Tibial artery (tissue), 4 donors: ENCODE results near the gene MRPL12.
"Not testable (repeated sequence)": the region's sequence is repeated elsewhere in the genome, so short reads cannot be mapped to it uniquely, and the experiment has no call there.

Experiments
- DNase-seq, 2 donors: peaks; one replicate each; pipeline ENCODE4 v3.0.0-alpha.2; 2019
- H3K27ac ChIP-seq, 2 donors: fragments of 200-600 bp; sonication (generic) in 1 of 2; 1 replicate in 1 of 2; 2 replicates in 1 of 2; pipeline ENCODE4 v1.5.1; 2018 to 2019; ENCODE audit warnings: mild to moderate bottlenecking in 1 of 2
- H3K27me3 ChIP-seq, 2 donors: fragments of 200-600 bp; sonication (generic) in 1 of 2; one replicate each; pipeline versions ENCODE4 v1.5.1 to v1.6.0; 2016 to 2019
- H3K36me3 ChIP-seq, 3 donors: fragments of 200-600 bp; sonication (generic) in 2 of 3; one replicate each; pipeline ENCODE4 v1.5.1; 2016 to 2019; ENCODE audit warnings: mild to moderate bottlenecking in 2 of 3
- H3K4me1 ChIP-seq, 4 donors: fragments of 200-600 bp; sonication (generic) in 2 of 4; 1 replicate in 3 of 4; 2 replicates in 1 of 4; pipeline ENCODE4 v1.5.1; 2016 to 2019
- H3K4me3 ChIP-seq, 2 donors: fragments of 200-600 bp; sonication (generic) in 1 of 2; 1 replicate in 1 of 2; 2 replicates in 1 of 2; pipeline ENCODE4 v1.5.1; 2018 to 2019; ENCODE audit warnings: mild to moderate bottlenecking in 2 of 2
- H3K9me3 ChIP-seq, 3 donors: fragments of 200-600 bp; sonication (generic) in 1 of 3; one replicate each; pipeline ENCODE4 v1.5.1; 2016 to 2019
- intact Hi-C: fragments of 100-400 bp; cut with DNase I; formaldehyde crosslinking; loops from one replicate; pipeline ENCODE4 v1.15.0; 2023; ENCODE audit warnings: low total_unique reads
- TF ChIP-seq, protein P1 (sequence below), 2 experiments: fragments of 200-600 bp in 1 of 2; fragments of 450-650 bp in 1 of 2; IDR thresholded peaks; one replicate each; pipeline ENCODE4 v1.5.1; 2017 to 2019; ENCODE audit warnings: antibody characterized with exemption in 2 of 2, mild to moderate bottlenecking in 1 of 2, moderate library complexity in 1 of 2

The MRPL12 gene

DNA sequence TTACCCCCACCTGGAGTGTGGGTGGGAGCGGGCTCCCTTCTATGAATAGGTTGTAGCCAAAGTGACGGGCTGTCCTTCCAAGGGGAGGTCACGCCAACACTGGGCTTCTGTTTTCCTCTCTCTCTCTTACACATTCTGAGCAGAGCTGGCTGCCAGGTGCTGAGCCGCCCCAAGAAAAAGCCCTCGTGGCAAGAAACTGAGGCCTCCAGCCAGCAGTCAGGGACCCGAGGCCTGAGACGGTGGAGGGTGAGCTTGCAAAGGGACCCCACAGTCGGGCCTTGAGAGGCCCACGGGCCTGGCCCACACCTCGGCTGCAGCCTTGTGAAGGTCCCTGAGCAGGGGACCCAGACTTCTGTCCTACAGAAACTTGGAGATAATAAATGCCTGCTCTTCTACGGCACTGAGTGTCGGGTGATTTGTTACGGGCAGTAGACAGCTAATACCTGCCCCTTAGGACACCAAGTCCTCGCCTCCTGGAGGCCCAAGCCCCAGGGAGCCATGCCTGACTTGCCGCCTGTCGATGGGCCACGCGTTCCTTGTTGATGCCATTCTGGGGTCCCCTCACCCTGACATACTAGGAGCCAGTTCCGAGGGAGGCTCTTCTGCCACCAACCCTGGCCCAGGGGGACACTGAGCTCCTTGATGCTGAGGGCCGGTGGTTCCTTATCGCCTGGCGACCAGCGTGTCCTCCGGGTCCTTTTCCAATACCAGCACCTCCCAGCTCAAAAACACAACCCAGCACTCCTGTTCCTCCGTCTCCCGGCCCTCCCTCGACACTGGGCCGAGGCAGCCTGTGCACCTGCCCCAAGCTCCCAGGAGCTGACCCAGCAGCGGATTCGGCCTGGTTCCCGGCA is 35.0 kb downstream of the MRPL12 start:
- intact Hi-C loops, result no loop called here

DNA sequence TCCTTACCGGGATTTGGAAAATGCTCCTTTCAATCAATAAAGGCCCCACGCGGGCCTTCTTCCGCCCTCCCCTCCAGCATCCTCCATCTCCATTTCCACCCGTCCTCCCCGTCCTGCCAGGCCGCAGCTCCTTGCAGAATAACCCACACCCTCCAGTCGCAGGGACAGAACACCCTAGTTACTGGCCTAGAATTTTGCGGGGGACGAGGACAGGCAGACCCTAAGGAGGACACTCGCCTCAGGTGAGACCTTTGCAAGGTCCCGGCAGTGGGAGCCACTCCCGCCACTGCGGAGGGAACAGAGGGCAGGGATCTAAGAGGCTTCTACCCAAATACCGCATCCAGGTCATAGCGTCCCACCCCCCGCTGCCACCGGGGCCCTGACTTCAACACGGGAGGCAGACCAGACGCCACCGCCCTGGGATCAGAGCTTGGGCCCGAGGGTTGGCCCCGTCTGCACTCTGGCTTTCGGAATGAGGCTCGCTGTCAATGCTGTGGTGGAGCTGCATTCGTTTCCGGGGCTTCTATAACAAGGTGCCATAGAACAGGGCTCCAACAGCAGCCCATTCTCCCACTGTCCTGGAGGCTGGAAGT is 35.7 kb downstream of the MRPL12 start:
- no peak overlapping the region for H3K27ac ChIP-seq
- H3K4me1 ChIP-seq, result peaks cover 0 to 19% (median 7%) of the 10 kb centered on the region in 4 donors
- DNase-seq, result no peak
- no peaks in the 10 kb centered on the region for H3K9me3 ChIP-seq
- intact Hi-C loops, result no loop called here
- H3K4me3 ChIP-seq, result no peak overlapping the region
- TF ChIP-seq, protein P1, sequence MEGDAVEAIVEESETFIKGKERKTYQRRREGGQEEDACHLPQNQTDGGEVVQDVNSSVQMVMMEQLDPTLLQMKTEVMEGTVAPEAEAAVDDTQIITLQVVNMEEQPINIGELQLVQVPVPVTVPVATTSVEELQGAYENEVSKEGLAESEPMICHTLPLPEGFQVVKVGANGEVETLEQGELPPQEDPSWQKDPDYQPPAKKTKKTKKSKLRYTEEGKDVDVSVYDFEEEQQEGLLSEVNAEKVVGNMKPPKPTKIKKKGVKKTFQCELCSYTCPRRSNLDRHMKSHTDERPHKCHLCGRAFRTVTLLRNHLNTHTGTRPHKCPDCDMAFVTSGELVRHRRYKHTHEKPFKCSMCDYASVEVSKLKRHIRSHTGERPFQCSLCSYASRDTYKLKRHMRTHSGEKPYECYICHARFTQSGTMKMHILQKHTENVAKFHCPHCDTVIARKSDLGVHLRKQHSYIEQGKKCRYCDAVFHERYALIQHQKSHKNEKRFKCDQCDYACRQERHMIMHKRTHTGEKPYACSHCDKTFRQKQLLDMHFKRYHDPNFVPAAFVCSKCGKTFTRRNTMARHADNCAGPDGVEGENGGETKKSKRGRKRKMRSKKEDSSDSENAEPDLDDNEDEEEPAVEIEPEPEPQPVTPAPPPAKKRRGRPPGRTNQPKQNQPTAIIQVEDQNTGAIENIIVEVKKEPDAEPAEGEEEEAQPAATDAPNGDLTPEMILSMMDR (IDR thresholded peaks at IDR 0.05), result no peak
- peaks cover 0 to 58% of the 10 kb centered on the region in 2 donors for H3K27me3 ChIP-seq
- H3K36me3 ChIP-seq, result no peaks in the 10 kb centered on the region

More for the DNA sequence above, 35.0 kb downstream of the MRPL12 start:
- H3K36me3 ChIP-seq, result no peaks in the 10 kb centered on the region
- peaks cover 0 to 62% of the 10 kb centered on the region in 2 donors for H3K27me3 ChIP-seq
- H3K27ac ChIP-seq, result no peak overlapping the region
- no peak overlapping the region for H3K4me3 ChIP-seq
- TF ChIP-seq, protein P1 (IDR thresholded peaks at IDR 0.05), result no peak
- peaks cover 0 to 21% (median 10%) of the 10 kb centered on the region in 4 donors for H3K4me1 ChIP-seq
- DNase-seq, result no peak
- no peaks in the 10 kb centered on the region for H3K9me3 ChIP-seq

DNA sequence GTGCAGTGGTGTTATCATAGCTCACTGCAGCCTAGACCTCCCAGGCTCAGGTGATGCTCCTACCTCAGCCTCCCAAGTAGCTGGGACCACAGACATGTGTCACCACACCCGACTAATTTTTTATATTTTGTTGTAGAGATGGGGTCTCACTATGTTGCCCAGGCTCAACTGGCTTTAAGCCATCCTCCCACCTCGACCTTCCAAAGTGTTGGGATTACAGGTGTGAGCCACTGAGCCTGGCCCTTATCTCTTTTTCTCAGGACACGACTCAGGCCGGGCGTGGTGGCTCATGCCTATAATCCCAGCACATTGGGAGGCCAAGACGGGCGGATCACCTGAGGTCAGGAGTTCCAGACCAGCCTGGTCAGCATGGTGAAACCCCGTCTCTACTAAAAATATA is 36.4 kb downstream of the MRPL12 start:
- H3K36me3 ChIP-seq, H3K9me3 ChIP-seq, DNase-seq, intact Hi-C loops, H3K4me3 ChIP-seq, H3K27ac ChIP-seq: not testable (repeated sequence)
- H3K27me3 ChIP-seq, result peaks cover 0 to 51% of the 10 kb centered on the region in 2 donors
- peaks cover 0 to 15% (median 4%) of the 10 kb centered on the region in 4 donors for H3K4me1 ChIP-seq

DNA sequence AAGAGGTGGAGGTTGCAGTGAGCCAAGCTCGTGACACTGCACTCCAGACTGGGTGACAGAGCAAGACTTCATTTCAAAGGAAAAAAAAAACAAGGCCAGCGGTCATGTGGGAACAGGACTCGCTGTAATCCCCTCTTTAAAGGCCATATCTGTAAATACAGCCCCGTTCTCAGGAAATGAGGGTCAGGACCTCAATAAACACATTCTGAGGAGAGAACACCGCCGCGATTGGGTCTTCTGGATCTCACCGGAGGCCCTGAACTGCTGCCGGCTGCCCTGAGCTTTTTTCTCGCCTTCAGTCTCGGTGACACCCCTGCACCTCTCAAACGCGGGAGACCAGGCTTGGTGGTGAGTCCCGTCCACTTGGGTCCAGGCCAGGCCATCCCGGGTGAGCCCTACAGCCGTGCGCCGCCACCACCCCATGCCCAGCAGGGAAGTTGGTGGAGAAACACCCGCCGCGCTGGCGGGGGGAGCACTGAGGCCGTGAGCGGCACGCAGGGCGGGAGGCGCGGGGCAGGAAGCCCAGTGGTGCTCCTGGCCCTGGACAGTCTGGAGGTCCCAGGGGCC is 37.3 kb downstream of the MRPL12 start:
- DNase-seq, result no peak

DNA sequence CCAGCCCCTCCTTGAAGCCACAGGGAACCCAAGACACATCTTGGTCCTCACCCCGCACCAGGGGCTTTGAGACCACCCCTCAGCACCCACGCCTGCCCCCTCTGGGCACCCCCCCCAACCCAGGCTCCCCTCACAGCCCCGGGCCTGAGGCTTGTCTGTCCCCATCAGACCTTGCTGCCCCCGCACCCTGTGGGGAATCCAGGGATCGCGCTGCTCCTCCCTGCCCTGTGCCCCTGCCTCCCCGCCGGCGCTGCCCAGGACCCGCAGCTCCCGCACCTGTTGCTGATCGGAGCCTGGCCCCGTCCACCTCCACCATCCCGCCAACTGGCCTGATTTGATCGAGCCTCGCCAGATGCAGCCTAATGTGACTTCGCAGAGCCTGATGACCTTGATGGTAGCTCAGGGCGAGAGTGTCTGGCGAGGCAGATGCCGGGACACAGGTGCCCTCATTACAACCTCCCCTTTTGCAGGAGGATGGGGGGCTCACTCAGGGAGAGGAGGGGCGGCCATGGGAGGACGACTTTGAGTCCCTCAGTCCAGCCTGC is 38.0 kb downstream of the MRPL12 start:
- no peak for DNase-seq
- peaks cover 0 to 37% of the 10 kb centered on the region in 2 donors for H3K27me3 ChIP-seq
- TF ChIP-seq, protein P1 (IDR thresholded peaks at IDR 0.05), result no peak
- intact Hi-C loops, result no loop called here
- no peaks in the 10 kb centered on the region for H3K36me3 ChIP-seq
- H3K4me1 ChIP-seq, result peaks cover 0 to 6% (median 0%) of the 10 kb centered on the region in 4 donors
- H3K4me3 ChIP-seq, result no peak overlapping the region
- no peaks in the 10 kb centered on the region for H3K9me3 ChIP-seq
- no peak overlapping the region for H3K27ac ChIP-seq

More for the DNA sequence above, 37.3 kb downstream of the MRPL12 start:
- intact Hi-C loops, result no loop called here
- TF ChIP-seq, protein P1 (IDR thresholded peaks at IDR 0.05), result no peak
- Histone ChIP-seq H3K36me3 (no peaks in the 10 kb centered on the region), H3K9me3 (no peaks in the 10 kb centered on the region), H3K4me1 (peaks cover 0 to 12% (median 2%) of the 10 kb centered on the region in 4 donors), H3K4me3 (no peak overlapping the region), H3K27me3 (peaks cover 0 to 42% of the 10 kb centered on the region in 2 donors), H3K27ac (no peak overlapping the region)
